CD4-positive, alpha-beta T cell treated with Interleukin-17A for 1 hour (primary cell): ENCODE results near the gene DSCAM.
"Not testable (repeated sequence)": the region's sequence is repeated elsewhere in the genome, so short reads cannot be mapped to it uniquely, and the experiment has no call there.

Experiments used
- DNase-seq: peaks from one replicate; pipeline ENCODE4 v3.0.0-alpha.2; 2020

The DSCAM gene

DNA sequence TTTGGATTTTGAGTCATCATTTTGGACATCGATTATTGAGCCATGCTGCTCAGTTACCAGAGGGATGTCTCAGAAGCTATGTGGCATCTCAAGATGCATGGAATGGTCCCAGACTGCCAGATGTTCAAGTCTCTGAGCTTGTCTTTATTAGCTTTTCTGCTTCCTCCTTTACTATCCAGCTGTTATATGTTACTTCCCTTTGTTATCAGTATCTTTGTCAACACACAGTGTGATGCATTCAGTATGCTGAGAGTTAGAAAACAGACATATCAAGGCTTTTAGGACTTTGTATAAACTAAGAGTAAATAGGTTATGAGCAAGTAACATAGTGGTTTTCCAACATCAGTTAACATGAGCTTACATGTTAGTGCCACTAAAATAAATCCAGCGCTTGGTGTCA is 474.5 kb downstream of the DSCAM start:
- DNase-seq = no peak

DNA sequence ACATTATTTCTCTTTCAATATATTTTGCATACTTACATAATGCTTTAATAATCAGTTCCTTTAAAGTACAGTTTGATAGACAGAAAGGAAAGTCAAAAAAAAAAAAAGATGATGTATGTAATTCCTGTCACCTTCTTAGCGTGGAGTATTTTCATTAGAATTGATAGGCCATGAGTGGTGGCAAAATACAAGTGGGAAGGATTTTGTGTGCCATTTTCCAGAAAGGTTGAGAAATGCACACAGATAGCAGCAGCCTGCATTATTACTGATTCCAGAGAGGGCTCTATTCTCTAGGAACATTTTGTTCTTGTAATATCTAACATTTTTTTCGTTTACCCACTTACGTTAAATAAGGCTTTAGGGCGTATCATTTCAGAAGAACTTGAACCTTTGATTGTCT is 475.6 kb downstream of the DSCAM start:
- DNase-seq = no peak

DNA sequence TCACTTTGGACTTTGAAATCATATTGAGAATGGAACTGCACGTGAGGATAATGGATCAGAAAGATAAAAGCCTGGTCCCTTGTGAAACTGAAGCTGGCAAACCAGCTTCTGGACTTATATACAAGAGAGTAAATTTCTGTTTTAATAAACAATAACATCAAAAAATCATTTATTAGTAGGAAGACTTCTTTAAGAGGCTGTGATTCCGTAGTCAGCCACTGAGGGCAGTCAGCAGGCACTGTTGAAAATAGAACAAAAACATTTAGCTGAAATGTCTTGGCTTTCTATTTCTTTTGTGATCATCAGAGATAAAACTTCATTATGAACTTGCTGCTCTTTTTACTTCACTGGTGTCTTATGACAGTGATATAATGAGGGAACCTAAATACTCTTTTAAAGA is 490.3 kb downstream of the DSCAM start:
- DNase-seq = no peak

DNA sequence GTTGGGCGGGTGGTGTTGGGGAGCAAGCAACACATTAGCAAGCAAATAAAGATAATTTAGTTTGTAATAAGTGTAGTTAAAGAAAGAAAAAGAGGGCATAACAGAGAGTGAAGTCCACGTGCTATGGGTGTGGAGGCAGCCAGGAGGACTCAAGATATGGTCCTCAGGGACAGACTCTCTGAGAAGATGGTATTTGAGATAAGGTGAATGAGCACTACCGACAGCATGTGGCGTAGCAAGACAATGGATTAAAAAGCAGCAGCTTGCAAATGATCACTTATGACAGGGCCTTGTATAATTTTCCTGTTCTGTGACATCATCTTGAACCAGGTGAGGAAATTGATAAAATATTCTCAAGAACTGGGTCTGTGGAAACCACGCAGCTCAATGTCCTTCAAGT is 491.9 kb downstream of the DSCAM start:
- DNase-seq = no peak

DNA sequence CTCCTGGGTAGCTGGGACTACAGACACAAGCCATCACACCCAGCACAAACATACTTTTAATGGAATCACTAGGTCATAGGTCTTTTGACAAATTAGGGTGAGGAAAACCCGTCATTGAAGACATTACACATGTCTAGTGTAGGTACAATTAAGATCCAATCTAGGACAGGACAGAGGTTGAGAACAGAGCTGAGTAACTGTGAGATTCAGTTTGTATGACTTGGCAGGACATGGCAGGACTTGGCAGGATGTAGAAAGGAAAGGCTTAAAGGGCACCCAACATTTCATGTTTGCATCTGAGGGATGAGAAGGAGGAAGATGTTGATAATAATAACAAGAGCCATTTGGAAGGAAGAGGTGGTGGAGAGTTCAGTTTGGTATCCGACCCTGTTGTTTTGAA is 496.0 kb downstream of the DSCAM start:
- no peak for DNase-seq

DNA sequence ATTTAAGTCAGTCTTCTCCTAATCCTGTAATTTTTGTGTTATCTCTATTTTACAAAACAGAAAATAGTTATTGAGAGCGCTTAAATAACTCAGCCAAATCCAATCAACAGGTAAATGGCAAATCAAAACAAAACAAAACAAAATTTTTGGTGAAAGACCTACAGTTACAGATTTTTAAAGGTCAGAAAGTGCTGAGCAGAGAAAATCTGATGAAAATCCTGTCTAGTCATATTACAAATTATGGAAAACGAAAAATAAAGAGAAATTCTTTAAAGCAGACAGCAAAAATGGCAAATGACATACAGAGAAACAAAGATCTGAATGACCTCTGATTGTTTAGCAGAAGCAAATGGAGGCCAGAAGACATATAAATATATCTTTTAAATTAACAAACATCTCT is 497.4 kb downstream of the DSCAM start:
- no peak for DNase-seq

DNA sequence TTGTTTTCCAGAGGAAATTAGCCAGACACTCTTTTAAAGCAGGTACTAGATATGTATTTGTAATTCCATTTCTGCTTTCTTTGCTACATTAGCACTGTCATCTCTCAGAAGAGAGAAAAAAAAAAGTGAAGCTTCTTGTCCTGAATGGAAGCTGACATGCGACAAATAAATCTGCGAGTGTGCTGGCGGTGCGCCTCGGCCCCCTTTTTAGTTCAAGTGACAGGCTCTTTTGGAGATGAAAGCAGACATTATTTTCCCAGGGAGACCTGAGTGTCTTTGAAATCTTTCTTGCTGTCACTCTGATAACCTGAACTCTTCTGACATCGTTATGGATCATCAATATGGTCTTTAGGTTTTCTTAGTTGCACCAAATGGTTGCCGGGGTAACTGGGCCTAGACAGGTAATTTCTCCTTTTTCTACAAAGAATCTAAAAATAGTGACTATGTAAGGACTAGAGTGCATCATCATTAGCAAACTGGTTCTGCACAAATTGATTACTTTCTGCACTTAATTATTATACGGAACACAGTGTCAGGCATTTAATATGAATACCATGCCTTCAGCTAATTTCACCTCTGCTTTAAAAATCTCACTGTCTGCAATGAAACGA is 501.1 kb downstream of the DSCAM start:
- no peak for DNase-seq

DNA sequence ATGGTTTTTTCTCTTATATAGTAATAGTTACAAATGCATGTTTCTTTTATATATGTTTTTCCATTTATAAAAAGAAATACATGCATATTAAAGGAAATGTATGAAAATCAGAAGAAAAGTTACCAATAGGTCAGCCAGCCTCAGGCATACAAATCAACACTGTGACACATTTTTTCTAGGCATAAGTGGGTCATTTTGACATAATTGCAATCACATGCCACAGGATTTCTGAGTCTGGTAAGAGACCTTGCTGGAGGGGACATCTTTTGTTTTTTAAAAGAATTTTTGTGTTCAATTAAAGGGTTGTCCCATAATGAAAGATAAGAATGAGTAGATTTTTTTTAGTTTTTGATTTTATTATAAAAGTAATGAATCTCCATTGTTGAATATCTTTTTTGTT is 506.6 kb downstream of the DSCAM start:
- DNase-seq = no peak

DNA sequence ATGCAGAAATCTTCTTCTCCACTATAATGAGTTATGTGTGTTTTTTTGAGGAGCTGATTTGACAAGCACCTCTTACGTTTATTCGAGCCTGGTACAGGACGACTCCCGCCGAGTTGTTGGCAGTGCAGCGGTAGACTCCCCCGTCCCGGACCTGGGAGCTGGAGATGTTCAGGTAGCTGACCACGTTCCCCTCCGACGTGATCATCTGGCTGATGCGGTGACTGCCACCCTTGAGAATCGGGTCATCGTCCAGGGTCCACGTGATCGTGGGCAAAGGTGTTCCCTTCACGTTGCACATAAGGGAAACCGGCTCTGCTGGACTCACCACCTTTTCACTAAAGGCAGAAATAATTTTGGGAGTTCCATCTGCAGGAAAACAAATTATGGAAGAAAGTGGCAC is 507.9 kb downstream of the DSCAM start:
- no peak for DNase-seq

DNA sequence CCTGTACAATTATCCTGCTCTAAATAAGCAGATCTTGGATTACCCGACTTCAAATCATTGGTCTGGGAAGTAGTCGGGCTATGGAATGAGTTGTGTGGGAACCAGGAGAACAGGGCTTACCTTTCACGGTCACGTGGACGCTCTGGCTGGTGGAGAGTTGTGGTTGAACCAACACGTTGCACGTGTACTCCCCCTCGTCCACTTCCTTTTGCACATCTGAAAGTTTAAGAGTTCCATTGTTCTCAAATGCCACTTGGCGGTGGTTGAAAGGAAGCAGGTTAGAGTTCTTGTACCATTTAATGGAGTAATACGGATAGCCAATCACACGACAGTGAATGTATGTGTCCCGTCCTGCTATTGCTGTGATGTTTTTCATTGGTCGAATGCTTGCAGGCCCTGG is 509.0 kb downstream of the DSCAM start:
- DNase-seq = no peak

DNA sequence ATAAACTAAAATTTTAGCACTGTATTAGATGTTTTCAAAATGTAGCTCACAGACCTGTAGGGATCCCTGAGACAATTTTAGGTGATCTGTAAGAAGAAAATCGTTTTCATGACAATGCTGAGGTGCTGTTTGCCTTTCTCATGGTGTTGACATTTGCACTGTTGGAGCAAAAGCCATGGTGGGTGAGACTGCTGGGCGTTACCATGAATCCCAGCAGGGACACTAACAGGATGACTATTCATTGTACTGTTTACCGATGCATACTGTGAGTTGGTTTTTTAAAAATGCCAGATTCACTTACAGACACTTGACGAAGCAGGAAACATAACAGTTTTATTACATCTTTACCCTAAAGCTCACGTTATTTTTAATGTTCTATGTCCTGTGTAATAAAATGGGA is 511.3 kb downstream of the DSCAM start:
- DNase-seq = no peak

DNA sequence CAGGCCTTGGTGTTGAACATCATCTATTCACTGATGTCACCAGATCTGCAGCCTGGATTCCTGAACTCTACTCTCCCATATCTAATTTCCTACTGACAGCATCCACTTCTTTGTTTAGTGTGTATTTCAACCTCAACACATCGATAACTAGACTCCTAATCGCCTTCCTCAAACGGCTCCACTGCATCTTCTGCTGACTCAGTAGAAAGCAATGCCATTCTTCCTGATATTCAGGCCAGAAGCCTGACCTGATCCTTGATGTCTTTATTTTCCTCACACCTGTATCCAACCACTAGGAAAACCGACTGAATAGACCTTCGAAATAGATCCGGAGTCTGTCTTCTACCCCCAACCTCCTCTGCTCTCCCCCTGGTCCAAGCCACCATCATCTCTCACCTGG is 512.8 kb downstream of the DSCAM start:
- no peak for DNase-seq

DNA sequence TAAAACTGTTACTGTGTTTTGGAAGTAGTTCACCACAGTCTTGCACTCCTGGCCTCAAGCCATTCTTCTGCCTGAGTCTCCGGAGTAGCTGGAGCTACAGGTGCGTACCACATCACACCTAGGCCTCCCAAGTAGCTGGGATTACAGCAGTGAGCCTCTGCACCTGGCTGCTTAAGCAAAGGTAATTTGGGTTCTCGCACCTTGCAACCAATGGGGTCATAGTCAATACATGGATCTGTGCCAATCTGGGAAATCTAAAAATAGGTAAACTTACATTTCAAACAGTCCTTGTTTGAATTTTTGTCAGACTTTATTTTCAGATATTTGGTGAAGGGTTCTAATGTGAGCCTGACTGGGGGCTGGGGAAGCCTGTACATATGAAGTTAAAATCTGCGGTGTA is 513.2 kb downstream of the DSCAM start:
- DNase-seq = no peak

DNA sequence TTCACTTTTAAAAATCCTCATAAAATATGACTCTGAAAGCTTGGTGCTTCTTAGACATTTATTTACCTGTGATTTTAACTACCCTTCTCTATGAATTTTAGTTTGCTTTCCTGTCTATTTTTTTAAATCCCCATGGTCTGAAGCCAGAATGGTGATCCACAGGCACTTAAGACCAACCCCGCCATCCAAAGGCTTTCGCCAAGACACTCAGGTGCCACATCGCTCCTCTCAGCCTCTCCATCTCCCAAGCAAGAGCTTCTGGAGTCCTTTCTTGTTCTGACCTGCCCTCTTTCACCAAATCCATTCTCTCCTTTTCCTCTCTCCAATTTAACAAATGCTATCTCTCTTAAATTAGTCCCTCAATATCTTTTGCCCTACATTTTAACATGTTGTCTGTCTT is 515.2 kb downstream of the DSCAM start:
- DNase-seq = no peak

DNA sequence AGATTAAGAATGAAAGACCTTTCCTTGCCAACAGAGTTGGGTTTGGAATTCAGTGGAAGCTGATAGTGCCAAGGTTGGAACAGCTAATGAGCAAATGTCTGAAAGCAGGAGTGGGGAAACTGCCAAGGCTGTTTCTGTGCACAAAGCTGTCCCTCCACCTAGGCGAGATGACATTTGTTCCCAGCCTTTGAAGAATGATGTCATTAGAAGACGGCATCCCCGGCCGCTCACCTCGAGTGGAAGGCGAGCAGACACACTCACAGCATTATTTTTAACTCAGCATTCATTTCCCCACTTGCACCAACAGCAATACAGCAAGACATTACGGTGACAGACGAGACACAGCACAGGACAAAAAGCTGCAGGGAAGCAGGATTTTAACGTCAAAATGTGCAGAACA is 515.8 kb downstream of the DSCAM start:
- DNase-seq = no peak

DNA sequence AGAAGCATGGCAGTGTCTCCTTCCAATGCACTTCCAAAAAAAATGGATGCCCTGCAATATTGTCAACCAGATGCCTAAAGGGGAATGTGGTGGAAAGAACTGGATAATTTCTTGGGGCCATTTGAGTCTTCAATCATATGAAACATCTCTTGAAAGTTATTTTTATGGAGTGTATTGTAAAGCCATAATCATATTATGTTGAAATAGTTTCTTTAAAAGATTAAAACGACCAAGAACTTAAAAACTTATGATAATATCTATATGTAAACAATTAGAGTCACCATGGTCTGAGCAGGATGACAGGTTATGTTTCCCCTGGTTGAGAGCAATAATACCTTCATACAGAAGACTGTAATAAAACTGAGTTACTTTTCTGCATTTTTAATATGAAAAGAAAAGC is 522.6 kb downstream of the DSCAM start:
- DNase-seq = no peak

DNA sequence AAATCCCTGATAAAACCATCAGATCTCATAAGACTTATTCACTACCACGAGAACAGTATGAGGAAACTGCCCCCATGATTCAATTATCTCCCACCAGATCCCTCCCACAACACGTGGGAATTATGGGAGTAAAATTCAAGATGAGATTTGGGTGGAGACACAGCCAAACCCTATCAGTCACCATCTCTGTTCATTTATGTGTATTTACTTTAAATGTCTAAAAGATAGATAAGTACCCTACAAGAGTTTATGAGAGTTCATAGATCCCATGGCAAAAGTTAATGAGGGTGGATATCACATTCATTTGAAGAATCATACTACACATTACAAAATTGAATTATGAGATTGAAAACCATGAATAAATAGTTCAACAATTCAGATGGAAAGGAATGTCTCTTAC is 526.2 kb downstream of the DSCAM start:
- DNase-seq = not testable (repeated sequence)

DNA sequence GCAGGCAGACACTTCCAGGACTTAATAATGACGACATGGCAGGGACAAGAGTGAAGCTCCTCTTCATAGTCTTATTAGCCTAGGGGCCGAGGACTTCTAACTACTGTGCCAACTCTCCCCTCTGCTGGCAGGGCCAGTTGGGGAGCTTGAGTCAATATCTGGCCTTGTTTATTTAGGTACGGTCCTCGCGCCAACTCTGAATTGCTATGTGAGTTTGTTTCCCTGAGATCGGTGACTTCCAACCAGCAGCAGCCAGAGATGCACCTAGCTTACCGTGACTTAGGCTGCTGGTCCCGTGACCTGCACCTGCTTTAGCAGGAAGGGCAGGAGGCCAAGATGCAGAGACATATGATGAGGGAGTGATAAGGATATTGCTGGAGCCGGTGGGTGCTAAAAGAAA is 528.6 kb downstream of the DSCAM start:
- no peak for DNase-seq

DNA sequence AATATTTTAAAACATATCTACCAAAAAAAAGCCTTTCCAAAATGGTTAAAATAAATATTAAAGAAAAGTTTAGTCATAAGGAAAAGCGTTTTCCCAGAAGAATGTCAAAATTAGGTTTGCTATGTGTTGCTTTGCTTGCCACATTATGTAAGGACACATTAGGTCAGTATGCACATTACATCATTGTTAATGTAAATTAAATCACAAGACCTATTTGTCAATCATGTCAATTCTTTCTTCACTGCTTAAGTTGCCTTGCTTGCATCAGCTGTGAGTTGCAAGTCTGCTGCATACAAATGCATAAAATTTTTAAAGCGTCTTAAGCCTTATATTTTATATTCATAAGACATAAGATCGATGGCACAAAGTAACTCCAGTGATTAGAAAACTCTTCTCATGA is 530.9 kb downstream of the DSCAM start:
- no peak for DNase-seq

DNA sequence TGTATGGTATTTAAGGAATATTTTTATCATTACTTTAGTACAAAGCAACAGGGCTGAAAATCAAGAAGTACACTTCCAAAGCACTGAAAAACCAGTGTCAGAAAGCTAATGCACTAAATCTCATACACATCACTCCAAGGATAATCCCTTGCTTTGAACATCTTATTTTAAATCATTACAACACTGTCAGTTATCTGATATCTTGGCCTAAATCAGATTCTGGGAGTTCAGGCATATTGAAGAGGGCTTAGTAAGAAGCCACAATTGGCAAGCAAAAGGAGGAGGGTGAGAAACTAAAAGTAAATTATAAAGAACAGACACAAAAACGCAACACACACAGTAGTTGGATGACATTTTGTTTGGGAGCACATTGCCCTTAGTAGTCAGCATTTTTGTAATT is 531.3 kb downstream of the DSCAM start:
- DNase-seq = no peak

DNA sequence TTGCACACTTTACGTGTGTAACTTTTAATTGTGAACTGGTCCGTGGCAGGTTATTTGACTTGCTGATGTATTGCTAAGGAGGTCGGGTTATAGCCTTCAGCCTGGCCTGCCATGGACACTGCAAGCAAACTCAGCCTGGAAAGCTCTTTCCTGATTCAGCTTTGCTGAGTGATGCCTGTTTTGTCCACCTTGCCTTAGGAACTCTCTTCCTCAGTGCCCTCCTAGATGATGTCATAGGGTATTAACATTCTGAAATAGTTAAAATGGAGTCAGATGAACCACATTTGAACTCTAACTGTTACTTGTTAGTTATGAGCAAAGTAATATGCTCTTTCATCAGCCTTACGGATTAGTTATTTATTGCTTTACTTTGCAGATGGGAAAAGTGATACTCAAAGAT is 533.7 kb downstream of the DSCAM start:
- DNase-seq = no peak

DNA sequence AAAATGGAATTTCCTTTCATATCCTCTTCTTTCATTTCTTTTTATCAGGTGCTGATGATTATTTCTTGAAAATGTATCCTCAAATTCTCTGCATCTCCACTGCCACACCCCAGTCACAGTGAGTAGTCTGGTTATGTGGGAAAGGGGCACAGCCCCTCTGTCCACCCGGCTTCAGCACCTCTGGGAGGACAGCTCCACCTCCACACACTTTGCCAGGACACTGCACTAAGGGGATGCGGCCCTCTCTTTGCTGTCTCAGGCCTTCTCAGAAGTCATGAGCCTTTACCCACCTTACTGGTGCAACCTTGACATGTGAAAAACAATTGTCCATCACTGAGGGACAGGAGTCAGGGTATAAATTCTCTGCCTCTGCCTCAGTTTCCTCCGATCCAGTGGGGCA is 546.7 kb downstream of the DSCAM start:
- DNase-seq = no peak

DNA sequence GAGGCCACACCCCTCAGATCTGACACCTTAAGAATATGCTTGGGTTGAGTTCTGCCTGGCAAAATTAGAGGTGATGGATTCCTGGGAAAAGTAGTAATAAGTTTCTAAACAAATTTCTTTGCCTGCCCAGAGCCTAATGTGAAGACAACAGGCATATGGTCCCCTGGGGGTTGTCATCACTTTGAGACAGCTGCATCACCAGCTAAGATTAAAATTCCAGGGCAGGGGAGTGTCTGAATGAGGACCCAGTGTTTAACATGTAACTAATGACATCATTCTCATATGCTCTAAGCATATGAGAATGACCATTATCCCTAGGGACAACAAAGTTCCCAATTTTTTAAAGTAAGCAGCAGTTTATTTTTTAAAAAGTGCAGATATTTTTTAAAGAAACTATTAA is 547.5 kb downstream of the DSCAM start:
- DNase-seq = no peak

DNA sequence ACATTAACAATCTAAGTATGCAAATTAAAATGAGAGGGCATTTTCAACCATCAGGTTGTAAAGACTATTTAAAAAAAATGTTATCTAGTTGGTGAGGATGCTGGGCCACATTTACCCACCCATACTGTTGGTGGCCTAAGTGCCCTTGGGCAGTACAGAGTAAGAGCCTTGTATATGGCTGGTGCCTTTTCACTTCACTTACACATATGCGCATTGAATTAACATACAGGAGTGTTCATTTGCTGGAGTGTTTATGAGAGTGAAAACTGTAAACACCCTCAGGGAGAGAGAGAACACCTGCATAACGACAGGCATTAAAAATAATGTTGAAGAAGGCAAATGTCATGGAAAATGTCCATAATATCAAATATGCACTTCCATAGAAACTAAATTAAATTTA is 552.6 kb downstream of the DSCAM start:
- DNase-seq = no peak

DNA sequence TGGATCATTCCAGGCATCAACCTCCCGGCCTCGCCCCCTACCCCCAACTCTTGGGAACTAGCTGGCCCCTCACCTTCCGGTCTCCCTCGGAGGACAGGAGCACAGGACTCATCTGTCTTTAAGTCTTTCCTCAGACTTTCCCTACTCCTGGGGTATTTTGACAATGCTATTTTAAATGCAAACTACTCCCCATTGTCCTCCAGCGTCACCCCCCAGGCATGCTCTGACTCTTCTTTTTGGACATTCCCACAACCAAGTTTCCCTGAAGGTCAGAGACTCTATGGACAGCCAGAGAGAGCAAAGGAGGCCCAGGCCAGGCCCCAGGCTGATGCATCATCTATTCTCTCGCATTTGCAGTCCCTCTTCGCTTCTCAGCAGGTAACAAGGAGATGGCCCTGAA is 555.4 kb downstream of the DSCAM start:
- no peak for DNase-seq

DNA sequence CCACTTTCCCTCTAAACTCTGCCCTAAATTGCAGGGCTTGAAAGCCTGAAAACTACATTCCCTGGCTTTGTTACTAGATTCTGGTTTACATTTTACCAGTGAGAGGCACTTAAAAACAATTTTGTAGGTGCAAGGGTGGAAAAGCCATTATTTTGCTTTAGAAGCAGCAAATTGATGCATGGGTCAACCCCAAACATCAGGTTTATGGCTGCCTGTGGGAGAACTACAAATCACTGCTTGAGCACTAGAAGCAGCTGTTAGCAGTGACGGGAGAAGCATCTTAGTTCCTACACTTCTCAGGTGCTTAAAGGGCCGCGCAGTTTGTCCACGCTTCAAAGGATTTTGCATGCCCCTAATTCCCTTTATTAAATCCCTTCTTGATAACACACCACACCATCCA is 562.5 kb downstream of the DSCAM start:
- DNase-seq = no peak
